NT2/D1 (cell line): ENCODE results near the gene OAS2.

Experiments used
- DNase-seq: peaks from one replicate; pipeline ENCODE4 v3.0.0-alpha.2; 2011; ENCODE audit warnings: low read depth, low spot score
- H3K27me3 ChIP-seq: 2 replicates; pipeline ENCODE4 v1.6.0; 2011; ENCODE audit warnings: mild to moderate bottlenecking; ENCODE audit not compliant: insufficient read length, insufficient read depth
- H3K36me3 ChIP-seq: 2 replicates; pipeline ENCODE4 v1.6.1; 2011; ENCODE audit warnings: mild to moderate bottlenecking, low read length, mixed read lengths; ENCODE audit not compliant: insufficient read depth, insufficient read length
- H3K4me1 ChIP-seq: 2 replicates; pipeline ENCODE4 v1.5.1; 2011; ENCODE audit not compliant: insufficient read depth, insufficient read length
- H3K4me3 ChIP-seq: 2 replicates; pipeline ENCODE4 v1.5.1; 2011; ENCODE audit warnings: low read depth; ENCODE audit not compliant: insufficient read length
- H3K9ac ChIP-seq: 2 replicates; pipeline ENCODE4 v1.6.0; 2011; ENCODE audit warnings: low read depth; ENCODE audit not compliant: insufficient read length
- H3K9me3 ChIP-seq: 2 replicates; pipeline ENCODE4 v1.5.1; 2011; ENCODE audit warnings: mild to moderate bottlenecking, low read length; ENCODE audit not compliant: insufficient read depth
- SUZ12 ChIP-seq: IDR thresholded peaks from 2 replicates; pipeline ENCODE4 v1.6.1; 2011; ENCODE audit not compliant: insufficient read length, insufficient read depth; ENCODE audit errors: extremely low read depth
- YY1 ChIP-seq: IDR thresholded peaks from 2 replicates; pipeline ENCODE4 v1.6.1; 2011; ENCODE audit not compliant: insufficient read length, insufficient read depth
- ZNF274 ChIP-seq: IDR thresholded peaks from 2 replicates; pipeline ENCODE4 v1.6.1; 2011; ENCODE audit warnings: mild to moderate bottlenecking, low read depth, low read length

The OAS2 gene

DNA sequence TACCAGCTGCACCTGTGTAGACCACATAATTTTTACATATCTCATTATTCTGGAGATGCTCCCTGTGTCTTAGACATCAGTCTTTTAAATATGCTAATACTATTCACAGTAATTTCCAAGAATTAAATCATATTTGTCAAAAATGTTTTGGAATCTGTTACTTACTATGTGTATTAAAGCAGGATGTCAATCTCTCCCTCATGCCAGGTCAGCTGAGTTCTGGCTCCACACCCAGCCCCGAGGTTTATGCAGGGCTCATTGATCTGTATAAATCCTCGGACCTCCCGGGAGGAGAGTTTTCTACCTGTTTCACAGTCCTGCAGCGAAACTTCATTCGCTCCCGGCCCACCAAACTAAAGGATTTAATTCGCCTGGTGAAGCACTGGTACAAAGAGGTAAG, 27.9 kb downstream of the OAS2 start:
- Histone ChIP-seq H3K9me3 (peaks cover 8% of the 10 kb centered on the region), H3K4me1 (no peaks in the 10 kb centered on the region), H3K36me3 (no peaks in the 10 kb centered on the region)

DNA sequence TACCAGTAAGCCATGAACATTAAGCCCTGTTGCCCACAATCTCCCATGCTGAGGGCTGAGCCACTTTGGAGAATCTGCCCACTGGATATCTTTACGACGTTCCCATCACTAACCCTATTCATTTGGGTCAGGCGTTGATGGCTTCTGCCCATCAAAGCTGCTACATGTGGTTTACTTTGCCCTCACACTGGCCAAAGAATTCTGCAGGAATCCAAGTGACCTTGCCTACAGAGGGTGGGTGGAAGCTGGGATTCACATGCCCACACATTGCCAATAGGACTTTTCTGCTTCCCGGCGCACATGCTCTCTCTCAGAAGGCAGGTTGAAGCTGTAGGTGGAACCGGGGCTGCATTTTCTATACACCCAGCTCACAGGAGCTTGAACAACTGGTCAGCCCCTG, 28.3 kb downstream of the OAS2 start:
- no peaks in the 10 kb centered on the region for H3K4me1 ChIP-seq
- TF ChIP-seq YY1, result no peak
- TF ChIP-seq SUZ12, result no peak
- no peak for TF ChIP-seq ZNF274
- DNase-seq, result no peak
- H3K27me3 ChIP-seq, result no peaks in the 10 kb centered on the region
- H3K9ac ChIP-seq, result no peak overlapping the region
- no peaks in the 10 kb centered on the region for H3K36me3 ChIP-seq
- H3K4me3 ChIP-seq, result no peak overlapping the region
- peaks cover 12% of the 10 kb centered on the region for H3K9me3 ChIP-seq

More for the DNA sequence above, 27.9 kb downstream of the OAS2 start:
- DNase-seq, result no peak
- Histone ChIP-seq H3K4me3 (no peak overlapping the region), H3K27me3 (no peaks in the 10 kb centered on the region), H3K9ac (no peak overlapping the region)
- no peak for TF ChIP-seq SUZ12
- TF ChIP-seq ZNF274, result no peak
- no peak for TF ChIP-seq YY1

DNA sequence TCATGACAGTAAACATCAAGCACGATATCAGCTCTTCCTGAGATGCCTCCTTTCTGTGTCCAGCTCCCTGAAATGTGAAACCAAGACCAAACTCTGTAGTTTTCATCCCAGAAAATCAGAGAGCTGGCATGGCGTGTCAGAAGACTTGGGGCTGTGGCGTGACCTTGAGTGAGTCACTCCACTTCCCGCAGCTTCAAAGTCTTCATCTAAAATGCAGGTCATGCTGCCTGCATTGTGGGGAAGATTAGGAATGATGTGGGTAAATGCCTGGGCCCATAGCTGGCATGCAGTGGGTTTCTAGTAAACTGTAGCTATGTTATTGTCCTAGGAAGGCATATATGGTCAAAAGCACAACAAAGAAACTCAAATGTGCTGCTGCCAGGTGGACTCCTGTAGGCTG, 28.8 kb downstream of the OAS2 start:
- Histone ChIP-seq H3K9me3 (peaks cover 17% of the 10 kb centered on the region), H3K27me3 (no peaks in the 10 kb centered on the region), H3K9ac (no peak overlapping the region), H3K36me3 (no peaks in the 10 kb centered on the region), H3K4me3 (no peak overlapping the region), H3K4me1 (no peaks in the 10 kb centered on the region)
- TF ChIP-seq YY1 (no peak), ZNF274 (no peak), SUZ12 (no peak)
- DNase-seq, result no peak

- DNase-seq, result no peak
- Histone ChIP-seq H3K4me1 (no peaks in the 10 kb centered on the region), H3K9ac (no peak overlapping the region), H3K36me3 (no peaks in the 10 kb centered on the region), H3K4me3 (no peak overlapping the region), H3K27me3 (no peaks in the 10 kb centered on the region), H3K9me3 (peaks cover 17% of the 10 kb centered on the region)
- TF ChIP-seq SUZ12 (no peak), ZNF274 (no peak), YY1 (no peak)
Measured at GRCh38 chr12:113010701-113011100, 32.4 kb downstream of the OAS2 start.

GRCh38 chr12:113014565-113014964, 36.2 kb downstream of the OAS2 start:
- no peak for DNase-seq
- TF ChIP-seq ZNF274 (no peak), SUZ12 (no peak), YY1 (no peak)
- H3K9ac ChIP-seq, result no peak overlapping the region

GRCh38 chr12:113016796-113017195, 38.5 kb downstream of the OAS2 start:
- H3K4me3 ChIP-seq, result no peak overlapping the region
- no peak for DNase-seq
- H3K9ac ChIP-seq, result no peak overlapping the region
- peaks cover 3% of the 10 kb centered on the region for H3K4me1 ChIP-seq
- no peak for TF ChIP-seq YY1
- TF ChIP-seq ZNF274, result no peak
- TF ChIP-seq SUZ12, result no peak
- no peaks in the 10 kb centered on the region for H3K27me3 ChIP-seq
- peaks cover 3% of the 10 kb centered on the region for H3K9me3 ChIP-seq
- H3K36me3 ChIP-seq, result no peaks in the 10 kb centered on the region

More at GRCh38 chr12:113014565-113014964, 36.2 kb downstream of the OAS2 start:
- Histone ChIP-seq H3K27me3 (no peaks in the 10 kb centered on the region), H3K9me3 (peaks cover 17% of the 10 kb centered on the region), H3K36me3 (no peaks in the 10 kb centered on the region), H3K4me3 (no peak overlapping the region), H3K4me1 (peaks cover 2% of the 10 kb centered on the region)

DNA sequence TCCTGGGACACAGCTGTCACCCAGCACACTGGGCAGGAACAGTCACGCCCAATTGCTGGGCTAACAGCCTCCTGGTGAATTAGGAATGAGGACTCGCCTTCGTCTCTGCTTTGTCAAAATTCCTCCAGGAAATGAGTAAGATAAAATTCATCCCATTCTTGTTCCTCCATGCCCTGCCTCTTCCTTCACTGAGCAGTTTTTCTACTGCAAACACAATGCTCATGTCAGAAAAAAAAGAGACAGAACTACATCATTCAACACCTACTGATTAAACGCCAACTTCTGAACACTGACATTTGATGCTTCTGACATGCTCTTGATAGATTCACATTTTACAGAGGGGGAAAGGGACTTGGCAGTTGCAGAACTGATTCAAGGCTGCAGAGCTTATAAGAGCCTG, 40.7 kb downstream of the OAS2 start:
- no peak overlapping the region for H3K9ac ChIP-seq

More for the DNA sequence above, 40.7 kb downstream of the OAS2 start:
- TF ChIP-seq SUZ12 (no peak), ZNF274 (no peak), YY1 (no peak)
- no peak for DNase-seq
- H3K36me3 ChIP-seq, result no peaks in the 10 kb centered on the region
- no peak overlapping the region for H3K4me3 ChIP-seq
- no peaks in the 10 kb centered on the region for H3K27me3 ChIP-seq
- H3K9me3 ChIP-seq, result no peaks in the 10 kb centered on the region
- peaks cover 3% of the 10 kb centered on the region for H3K4me1 ChIP-seq
